ENCODE data around the gene HOXA10.

GRCh38 chr7:27188386-27189294, 14.5 kb upstream of the HOXA10 start:
- TF ChIP-seq CTCF (IDR thresholded peaks at IDR 0.05) (no peak), POLR2A (IDR thresholded peaks at IDR 0.05) (no peak), POLR2AphosphoS5 (IDR thresholded peaks at IDR 0.05) (no peak)

All from breast epithelium (tissue), 3 donors.